Smooth muscle cell of trachea (primary cell): ENCODE results near the gene COBL. TPM values are rescaled to one million over a fixed set of nuclear protein-coding genes. Genes with fewer than 3 reads are reported as not detected.

Experiments
- total RNA-seq: library from RNA; depleted of rRNA; stranded (reverse); fragments of >200 nt; gene quantifications from 2 replicates; pipeline ENCODE4 v1.2.1, GENCODE V29; 2014

Gene COBL
- total RNA-seq, result under 0.01 TPM in 1 of 2 replicates, not detected in the other

GRCh38 chr7:51316666-51317581, at the start of gene COBL:
Gene COBL, minus strand, starts transcription at chr7:51316809. Its CDS starts 176 bp downstream, at chr7:51316633.

